Measurements from ENCODE around the gene SORCS2. TPM values are rescaled to one million over a fixed set of nuclear protein-coding genes. Genes with fewer than 3 reads are reported as not detected.

Gene SORCS2
- polyA plus RNA-seq, 3 donors = 0.46 to 0.55 TPM; not detected in 1

DNA sequence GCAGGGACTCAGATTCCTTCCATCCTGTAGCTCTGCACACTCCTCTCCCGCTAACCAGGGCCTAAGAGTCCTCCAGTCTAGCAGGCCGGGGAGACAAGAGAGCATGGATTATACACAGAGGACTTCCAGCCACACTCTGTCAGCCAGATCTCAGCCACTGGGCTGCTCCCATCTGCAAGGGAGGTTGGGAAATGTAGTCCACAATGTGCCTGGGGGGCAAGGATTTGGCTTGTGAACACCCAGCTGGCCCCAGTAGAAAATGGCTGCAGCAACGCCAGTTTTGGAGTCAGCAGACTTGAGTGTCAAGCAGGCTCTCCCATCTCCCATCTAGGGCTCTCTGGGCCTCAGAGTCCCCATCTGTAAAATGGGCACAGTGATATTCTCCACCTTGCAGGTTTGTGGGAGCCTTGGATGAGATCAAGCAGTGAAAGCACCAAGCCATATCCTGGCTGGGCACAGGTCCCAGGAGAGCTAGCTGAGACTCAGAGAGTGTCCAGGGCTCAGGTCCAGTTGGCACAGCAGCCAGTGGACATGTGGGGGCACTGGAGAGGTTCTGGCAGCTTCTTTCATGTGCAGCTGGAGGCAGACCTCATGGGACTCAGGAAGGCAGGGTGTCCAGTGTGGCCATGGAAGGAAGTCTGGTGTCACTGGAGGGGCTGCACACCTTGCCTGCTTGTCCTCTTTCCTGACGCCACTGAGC lies 227.8 kb downstream of the SORCS2 start:
- Histone ChIP-seq H3K9me3 (replicated peaks in 1 of 2; ENCODE audit: control insufficient read depth in 1 of 2, insufficient read depth in 1 of 2, low read length in 2 of 2) (peaks cover 4 to 7% of the 10 kb centered on the region in 2 donors), H3K4me2 (replicated peaks; ENCODE audit: extremely low read depth, low read length, poor library complexity, severe bottlenecking) (no peak overlapping the region), H2AFZ (ENCODE audit: insufficient read depth, low read depth, low read length, poor library complexity, severe bottlenecking) (no peak overlapping the region), H3K36me3 (replicated peaks in 1 of 2; ENCODE audit: control insufficient read depth in 1 of 2, insufficient read depth in 2 of 2, low read length in 2 of 2) (no peaks in the 10 kb centered on the region), H3K4me3 (replicated peaks in 1 of 3; ENCODE audit: low read depth in 2 of 3, low read length in 3 of 3) (no peak overlapping the region), H4K20me1 (ENCODE audit: insufficient read depth, low read length) (no peaks in the 10 kb centered on the region), H3K9ac (ENCODE audit: insufficient read depth, low read length, poor library complexity, severe bottlenecking) (no peak overlapping the region), H3K27me3 (ENCODE audit: control insufficient read depth in 2 of 2, insufficient read depth in 2 of 2, low read length in 2 of 2) (no peaks in the 10 kb centered on the region), H3K79me2 (ENCODE audit: insufficient read depth, low read length) (no peaks in the 10 kb centered on the region), H3K4me1 (ENCODE audit: control insufficient read depth in 1 of 2, insufficient read depth in 2 of 2, low read length in 2 of 2) (no peaks in the 10 kb centered on the region), H3K27ac (ENCODE audit: low read depth in 1 of 2, low read length in 2 of 2) (no peak overlapping the region)
- H3K9me3 Mint-ChIP-seq = peaks cover 6 to 11% (median 9%) of the 10 kb centered on the region in 7 donors
- H3K4me3 Mint-ChIP-seq = no peak overlapping the region
- TF ChIP-seq, protein P1, sequence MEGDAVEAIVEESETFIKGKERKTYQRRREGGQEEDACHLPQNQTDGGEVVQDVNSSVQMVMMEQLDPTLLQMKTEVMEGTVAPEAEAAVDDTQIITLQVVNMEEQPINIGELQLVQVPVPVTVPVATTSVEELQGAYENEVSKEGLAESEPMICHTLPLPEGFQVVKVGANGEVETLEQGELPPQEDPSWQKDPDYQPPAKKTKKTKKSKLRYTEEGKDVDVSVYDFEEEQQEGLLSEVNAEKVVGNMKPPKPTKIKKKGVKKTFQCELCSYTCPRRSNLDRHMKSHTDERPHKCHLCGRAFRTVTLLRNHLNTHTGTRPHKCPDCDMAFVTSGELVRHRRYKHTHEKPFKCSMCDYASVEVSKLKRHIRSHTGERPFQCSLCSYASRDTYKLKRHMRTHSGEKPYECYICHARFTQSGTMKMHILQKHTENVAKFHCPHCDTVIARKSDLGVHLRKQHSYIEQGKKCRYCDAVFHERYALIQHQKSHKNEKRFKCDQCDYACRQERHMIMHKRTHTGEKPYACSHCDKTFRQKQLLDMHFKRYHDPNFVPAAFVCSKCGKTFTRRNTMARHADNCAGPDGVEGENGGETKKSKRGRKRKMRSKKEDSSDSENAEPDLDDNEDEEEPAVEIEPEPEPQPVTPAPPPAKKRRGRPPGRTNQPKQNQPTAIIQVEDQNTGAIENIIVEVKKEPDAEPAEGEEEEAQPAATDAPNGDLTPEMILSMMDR (IDR thresholded peaks at IDR 0.05) = no peak
- intact Hi-C loops (cut with micrococcal nuclease) = no loop called here
- no peaks in the 10 kb centered on the region for H3K4me1 Mint-ChIP-seq
- peak overlapping the region in 1 of 7 donors; percentile 42 for H3K27ac Mint-ChIP-seq
- H3K27me3 Mint-ChIP-seq (ENCODE audit: low read depth in 3 of 3) = peaks cover 8 to 11% (median 9%) of the 10 kb centered on the region in 3 donors
- DNase-seq = no peak
- no peaks in the 10 kb centered on the region for H3K36me3 Mint-ChIP-seq
- WGBS (ENCODE audit: insufficient coverage) = 87% methylated on average over 3 of the region's 4 CpGs

DNA sequence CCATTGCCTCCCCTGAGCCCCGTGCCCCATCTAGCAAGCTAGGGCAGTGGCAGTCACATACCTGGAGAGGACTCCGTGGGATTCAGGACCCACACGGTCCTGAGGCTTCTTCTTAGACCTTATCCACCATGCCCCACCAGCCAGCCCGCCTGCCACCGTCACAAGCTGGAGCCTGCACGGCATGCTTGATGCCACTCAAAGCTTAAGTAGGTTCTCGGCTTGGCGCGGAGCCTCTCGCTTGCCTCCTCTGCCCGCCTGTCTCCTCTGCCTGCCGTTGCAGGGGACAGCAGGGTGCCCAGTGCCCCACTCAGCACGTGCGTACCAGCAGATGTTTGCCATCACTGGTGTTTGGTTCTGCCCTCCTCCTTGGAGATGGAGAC lies 228.3 kb downstream of the SORCS2 start:
- intact Hi-C loops (cut with micrococcal nuclease) = no loop called here
- H3K27ac Mint-ChIP-seq = no peak overlapping the region
- no peak for DNase-seq
- no peak overlapping the region for H3K9ac ChIP-seq (ENCODE audit: insufficient read depth, low read length, poor library complexity, severe bottlenecking)
- H3K4me1 ChIP-seq (ENCODE audit: control insufficient read depth in 1 of 2, insufficient read depth in 2 of 2, low read length in 2 of 2) = no peaks in the 10 kb centered on the region
- no peak overlapping the region for H3K4me3 ChIP-seq (replicated peaks in 1 of 3; ENCODE audit: low read depth in 2 of 3, low read length in 3 of 3)
- peaks cover 4 to 7% of the 10 kb centered on the region in 2 donors for H3K9me3 ChIP-seq (replicated peaks in 1 of 2; ENCODE audit: control insufficient read depth in 1 of 2, insufficient read depth in 1 of 2, low read length in 2 of 2)
- H3K4me3 Mint-ChIP-seq = no peak overlapping the region
- H3K36me3 Mint-ChIP-seq = no peaks in the 10 kb centered on the region
- no peak overlapping the region for H3K4me2 ChIP-seq (replicated peaks; ENCODE audit: extremely low read depth, low read length, poor library complexity, severe bottlenecking)
- no peak overlapping the region for H2AFZ ChIP-seq (ENCODE audit: insufficient read depth, low read depth, low read length, poor library complexity, severe bottlenecking)
- no peaks in the 10 kb centered on the region for H3K79me2 ChIP-seq (ENCODE audit: insufficient read depth, low read length)
- no peaks in the 10 kb centered on the region for H3K36me3 ChIP-seq (replicated peaks in 1 of 2; ENCODE audit: control insufficient read depth in 1 of 2, insufficient read depth in 2 of 2, low read length in 2 of 2)
- 86% methylated on average over 13 of the region's 14 CpGs for WGBS (ENCODE audit: insufficient coverage)
- TF ChIP-seq, protein P1 (IDR thresholded peaks at IDR 0.05) = no peak
- H3K27me3 ChIP-seq (ENCODE audit: control insufficient read depth in 2 of 2, insufficient read depth in 2 of 2, low read length in 2 of 2) = no peaks in the 10 kb centered on the region
- no peaks in the 10 kb centered on the region for H3K4me1 Mint-ChIP-seq
- peaks cover 3 to 11% (median 6%) of the 10 kb centered on the region in 3 donors for H3K27me3 Mint-ChIP-seq (ENCODE audit: low read depth in 3 of 3)
- H3K9me3 Mint-ChIP-seq = peaks cover 6 to 11% (median 8%) of the 10 kb centered on the region in 7 donors
- no peaks in the 10 kb centered on the region for H4K20me1 ChIP-seq (ENCODE audit: insufficient read depth, low read length)
- no peak overlapping the region for H3K27ac ChIP-seq (ENCODE audit: low read depth in 1 of 2, low read length in 2 of 2)

Measured in CD14-positive monocyte (primary cell).